ENCODE results near the gene TMEM161A.
"Not testable (repeated sequence)": the region's sequence is repeated elsewhere in the genome, so short reads cannot be mapped to it uniquely, and the experiment has no call there.

TMEM161A gene

GRCh38 chr19:19152668-19153384, 14.5 kb upstream of the TMEM161A start:
- no peak for DNase-seq (ENCODE audit: low read depth)
- no peak overlapping the region for H3K4me3 ChIP-seq (replicated peaks; ENCODE audit: low read depth, low read length)
- TF ChIP-seq, protein P1, sequence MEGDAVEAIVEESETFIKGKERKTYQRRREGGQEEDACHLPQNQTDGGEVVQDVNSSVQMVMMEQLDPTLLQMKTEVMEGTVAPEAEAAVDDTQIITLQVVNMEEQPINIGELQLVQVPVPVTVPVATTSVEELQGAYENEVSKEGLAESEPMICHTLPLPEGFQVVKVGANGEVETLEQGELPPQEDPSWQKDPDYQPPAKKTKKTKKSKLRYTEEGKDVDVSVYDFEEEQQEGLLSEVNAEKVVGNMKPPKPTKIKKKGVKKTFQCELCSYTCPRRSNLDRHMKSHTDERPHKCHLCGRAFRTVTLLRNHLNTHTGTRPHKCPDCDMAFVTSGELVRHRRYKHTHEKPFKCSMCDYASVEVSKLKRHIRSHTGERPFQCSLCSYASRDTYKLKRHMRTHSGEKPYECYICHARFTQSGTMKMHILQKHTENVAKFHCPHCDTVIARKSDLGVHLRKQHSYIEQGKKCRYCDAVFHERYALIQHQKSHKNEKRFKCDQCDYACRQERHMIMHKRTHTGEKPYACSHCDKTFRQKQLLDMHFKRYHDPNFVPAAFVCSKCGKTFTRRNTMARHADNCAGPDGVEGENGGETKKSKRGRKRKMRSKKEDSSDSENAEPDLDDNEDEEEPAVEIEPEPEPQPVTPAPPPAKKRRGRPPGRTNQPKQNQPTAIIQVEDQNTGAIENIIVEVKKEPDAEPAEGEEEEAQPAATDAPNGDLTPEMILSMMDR (IDR thresholded peaks at IDR 0.05; ENCODE audit: low read length, missing control alignments): no peak

GRCh38 chr19:19151418-19151817, 13.1 kb upstream of the TMEM161A start:
- TF ChIP-seq, protein P1 (IDR thresholded peaks at IDR 0.05; ENCODE audit: low read length, missing control alignments): no peak
- H3K4me3 ChIP-seq (replicated peaks; ENCODE audit: low read depth, low read length): no peak overlapping the region
- no peak for DNase-seq (ENCODE audit: low read depth)

DNA sequence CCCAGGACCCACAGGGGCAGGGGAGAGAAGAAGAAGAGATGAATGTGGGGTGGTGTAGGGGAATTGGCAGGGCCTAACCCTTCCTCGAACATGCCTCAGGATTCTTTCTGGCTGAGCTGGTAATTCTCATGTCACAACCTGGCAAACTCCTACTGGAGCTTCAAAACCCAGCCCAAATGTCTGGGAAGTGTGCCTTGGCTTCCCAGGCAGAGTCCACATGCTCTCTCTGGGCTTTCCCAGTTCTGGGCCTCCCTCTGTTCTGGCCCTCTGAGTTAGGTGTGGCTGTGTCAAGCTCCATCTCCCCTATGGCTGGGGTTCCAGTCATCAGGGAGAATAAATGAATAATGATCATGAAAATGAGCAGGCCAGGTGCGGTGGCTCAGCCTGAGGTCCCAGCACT, 11.2 kb upstream of the TMEM161A start:
- no peak for DNase-seq (ENCODE audit: low read depth)
- H3K4me3 ChIP-seq (replicated peaks; ENCODE audit: low read depth, low read length): no peak overlapping the region
- TF ChIP-seq, protein P1 (IDR thresholded peaks at IDR 0.05; ENCODE audit: low read length, missing control alignments): no peak

DNA sequence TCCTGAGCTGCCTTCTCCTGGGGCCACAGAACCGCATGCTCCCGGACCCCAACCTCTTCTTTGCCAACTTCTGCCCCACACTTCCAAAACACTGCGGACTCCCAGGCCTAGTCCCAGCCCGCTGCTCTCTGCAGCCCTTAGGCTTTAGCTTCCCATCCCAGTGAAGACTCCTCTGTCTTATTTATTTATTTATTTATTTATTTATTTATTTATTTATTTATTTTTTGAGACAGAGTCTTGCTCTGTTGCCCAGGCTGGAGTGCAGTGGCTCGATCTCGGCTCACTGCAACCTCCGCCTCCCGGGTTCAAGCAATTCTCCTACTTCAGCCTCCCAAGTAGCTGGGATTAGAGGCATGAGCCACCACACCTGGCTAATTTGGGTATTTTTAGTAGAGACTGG, 10.2 kb upstream of the TMEM161A start:
- not testable (repeated sequence) for DNase-seq (ENCODE audit: low read depth)

GRCh38 chr19:19147344-19147743, 9.1 kb upstream of the TMEM161A start:
- DNase-seq (ENCODE audit: low read depth): no peak
- no peak overlapping the region for H3K4me3 ChIP-seq (replicated peaks; ENCODE audit: low read depth, low read length)
- TF ChIP-seq, protein P1 (IDR thresholded peaks at IDR 0.05; ENCODE audit: low read length, missing control alignments): no peak

More for the DNA sequence above, 10.2 kb upstream of the TMEM161A start:
- not testable (repeated sequence) for H3K4me3 ChIP-seq (replicated peaks; ENCODE audit: low read depth, low read length)

GRCh38 chr19:19146865-19147264, 8.6 kb upstream of the TMEM161A start:
- DNase-seq (ENCODE audit: low read depth): no peak
- H3K4me3 ChIP-seq (replicated peaks; ENCODE audit: low read depth, low read length): no peak overlapping the region
- TF ChIP-seq, protein P1 (IDR thresholded peaks at IDR 0.05; ENCODE audit: low read length, missing control alignments): no peak

DNA sequence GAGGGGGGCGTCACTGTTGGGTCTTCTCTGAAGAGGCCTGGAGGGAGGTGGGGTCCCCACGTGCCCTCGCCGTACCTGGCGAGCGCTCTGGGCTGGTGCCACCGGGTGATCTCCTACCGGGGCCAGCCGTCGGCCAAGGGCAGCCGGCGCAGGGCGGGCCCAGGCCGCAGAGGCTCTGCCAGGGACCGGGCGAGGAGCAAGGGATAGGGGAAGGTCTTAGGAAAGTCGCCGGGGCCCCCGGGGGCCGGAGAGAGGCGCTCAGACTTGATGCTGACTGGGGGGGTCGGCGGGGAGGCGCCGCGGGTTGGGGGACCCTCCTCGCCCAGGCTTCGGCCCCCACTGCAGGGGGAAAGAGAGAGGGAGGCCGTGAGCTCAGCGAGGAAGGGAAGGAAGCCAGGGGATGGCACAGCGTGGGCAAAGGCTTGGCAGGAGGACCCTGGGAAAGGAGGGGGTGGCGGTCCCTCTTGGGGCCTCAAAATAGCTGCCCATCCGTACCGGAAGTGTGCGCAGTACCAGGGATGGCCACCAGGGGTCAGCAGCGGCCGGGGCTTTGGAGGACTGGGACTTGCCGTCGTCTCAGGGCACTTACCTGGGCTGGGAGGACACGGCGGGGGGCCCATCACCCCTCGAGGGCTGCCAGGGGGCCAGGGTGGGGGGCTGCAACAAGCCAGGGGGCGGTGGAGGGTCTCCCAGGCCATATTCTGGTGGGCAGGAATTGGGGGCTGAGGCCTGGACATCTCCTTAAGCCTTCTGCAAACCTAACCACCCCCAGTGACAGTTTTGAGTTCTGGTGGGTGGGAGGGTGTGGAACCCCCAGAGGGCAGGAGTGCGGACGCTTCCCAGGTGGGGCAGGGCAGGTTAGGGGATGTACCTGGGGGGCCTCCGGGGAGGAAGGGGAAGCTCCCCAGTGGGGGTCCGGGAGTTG, 7.7 kb upstream of the TMEM161A start:
- TF ChIP-seq, protein P1 (IDR thresholded peaks at IDR 0.05; ENCODE audit: low read length, missing control alignments): peak; percentile 87
- DNase-seq (ENCODE audit: low read depth): peak; percentile 61
- no peak overlapping the region for H3K4me3 ChIP-seq (replicated peaks; ENCODE audit: low read depth, low read length)

Data from fibroblast of pulmonary artery (primary cell).